HEK293T (cell line): ENCODE results near the gene PAK5.

Experiments used
- CTCF ChIA-PET: fragments of 350-600 bp; formaldehyde crosslinking; extraction: SDS; loops from one replicate; lab custom pipeline; 2021; ENCODE audit warnings: antibody characterized with exemption, inconsistent platforms; lab: Yijun Ruan, JAX
- POLR2A ChIA-PET: fragments of 350-600 bp; formaldehyde crosslinking; extraction: SDS; loops from one replicate; lab custom pipeline; 2020; ENCODE audit warnings: antibody characterized with exemption, inconsistent platforms; lab: Yijun Ruan, JAX
- DNase-seq: peaks from one replicate; pipeline ENCODE4 v3.0.0; 2012; ENCODE audit warnings: mixed read lengths; ENCODE audit errors: extremely low spot score
- ARNT ChIP-seq: fragments of 450-650 bp; IDR thresholded peaks from 2 replicates; pipeline ENCODE4 v1.6.1; 2017; ENCODE audit warnings: mild to moderate bottlenecking
- BHLHE40 ChIP-seq: fragments of 450-650 bp; IDR thresholded peaks from 2 replicates; pipeline ENCODE4 v1.6.1; 2016; ENCODE audit warnings: mild to moderate bottlenecking, moderate library complexity, borderline replicate concordance
- CTBP1 ChIP-seq: fragments of 450-650 bp; IDR thresholded peaks from 2 replicates; pipeline ENCODE4 v1.6.1; 2016; ENCODE audit warnings: borderline replicate concordance
- ELF4 ChIP-seq: fragments of 450-650 bp; IDR thresholded peaks from 2 replicates; pipeline ENCODE4 v1.6.1; 2017; ENCODE audit warnings: antibody characterized with exemption
- FOXA1 ChIP-seq: fragments of 450-650 bp; IDR thresholded peaks from 2 replicates; pipeline ENCODE4 v1.6.1; 2016; ENCODE audit warnings: mild to moderate bottlenecking
- FOXK2 ChIP-seq: fragments of 450-650 bp; IDR thresholded peaks from 2 replicates; pipeline ENCODE4 v1.6.1; 2016; ENCODE audit warnings: mild to moderate bottlenecking
- FOXM1 ChIP-seq: fragments of 450-650 bp; IDR thresholded peaks from 2 replicates; pipeline ENCODE4 v1.6.1; 2017; ENCODE audit warnings: mild to moderate bottlenecking, borderline replicate concordance
- HDGF ChIP-seq: fragments of 450-650 bp; IDR thresholded peaks from 2 replicates; pipeline ENCODE4 v1.6.1; 2017; ENCODE audit warnings: antibody characterized with exemption, borderline replicate concordance
- L3MBTL2 ChIP-seq: fragments of 450-650 bp; conservative IDR thresholded peaks from 2 replicates; pipeline ENCODE4 v1.6.1; 2016; ENCODE audit warnings: mild to moderate bottlenecking
- LEF1 ChIP-seq: fragments of 450-650 bp; IDR thresholded peaks from 2 replicates; pipeline ENCODE4 v1.6.1; 2017; ENCODE audit warnings: mild to moderate bottlenecking, borderline replicate concordance
- NFRKB ChIP-seq: fragments of 450-650 bp; IDR thresholded peaks from 2 replicates; pipeline ENCODE4 v1.6.1; 2016; ENCODE audit warnings: mild to moderate bottlenecking, moderate library complexity
- PKNOX1 ChIP-seq: fragments of 450-650 bp; IDR thresholded peaks from 2 replicates; pipeline ENCODE4 v1.6.1; 2016
- SP1 ChIP-seq: fragments of 450-650 bp; IDR thresholded peaks from 2 replicates; pipeline ENCODE4 v1.6.1; 2017
- SUZ12 ChIP-seq: fragments of 450-650 bp; IDR thresholded peaks from 2 replicates; pipeline ENCODE4 v1.6.1; 2016; ENCODE audit warnings: mild to moderate bottlenecking
- TARDBP ChIP-seq: fragments of 450-650 bp; IDR thresholded peaks from 2 replicates; pipeline ENCODE4 v1.6.1; 2016
- ZNF384 ChIP-seq: fragments of 450-650 bp; IDR thresholded peaks from 2 replicates; pipeline ENCODE4 v1.6.1; 2016

Gene PAK5

GRCh38 chr20:9867196-9867980 is 28.5 kb upstream of the PAK5 start:
- DNase-seq: no peak
- ChIA-PET CTCF (no interaction called here), POLR2A (no interaction called here)
- TF ChIP-seq SP1: no peak
- TF ChIP-seq ELF4: no peak
- TF ChIP-seq LEF1: no peak
- no peak for TF ChIP-seq SUZ12
- TF ChIP-seq TARDBP: no peak
- TF ChIP-seq PKNOX1: no peak
- TF ChIP-seq NFRKB: no peak
- TF ChIP-seq ZNF384: no peak
- TF ChIP-seq FOXK2: no peak
- TF ChIP-seq FOXM1: no peak
- TF ChIP-seq L3MBTL2: no peak
- no peak for TF ChIP-seq FOXA1
- TF ChIP-seq ARNT: no peak
- no peak for TF ChIP-seq CTBP1

GRCh38 chr20:9852566-9852965 is 13.7 kb upstream of the PAK5 start:
- TF ChIP-seq FOXK2 (no peak), ARNT (no peak), FOXA1 (no peak), HDGF (no peak), CTBP1 (no peak), L3MBTL2 (no peak), PKNOX1 (no peak), SP1 (no peak), FOXM1 (no peak), LEF1 (no peak)
- no peak for DNase-seq
- CTCF ChIA-PET: no interaction called here
- POLR2A ChIA-PET: no interaction called here

- ChIA-PET CTCF (interaction anchor here (0.6 to 1.6 kb wide), 2 partner anchors 11 to 222 kb away, joined by 3 read pairs; no protein-coding TSS in a partner anchor), POLR2A (no interaction called here)
- DNase-seq: no peak
- no peak for TF ChIP-seq FOXA1
- no peak for TF ChIP-seq FOXK2
- no peak for TF ChIP-seq NFRKB
- TF ChIP-seq FOXM1: no peak
- TF ChIP-seq LEF1: no peak
- no peak for TF ChIP-seq BHLHE40
- no peak for TF ChIP-seq ELF4
- TF ChIP-seq TARDBP: no peak
- no peak for TF ChIP-seq SUZ12
- no peak for TF ChIP-seq ARNT
- no peak for TF ChIP-seq HDGF
- no peak for TF ChIP-seq CTBP1
- no peak for TF ChIP-seq SP1
These were observed 750 bp upstream of the PAK5 start for GRCh38 chr20:9839626-9840025.

GRCh38 chr20:9838035-9838377 is 870 bp downstream of the PAK5 start:
- ChIA-PET POLR2A (no interaction called here), CTCF (interaction anchor here (1.6 to 1.8 kb wide), 2 partner anchors 10 to 220 kb away, joined by 3 to 4 read pairs; no protein-coding TSS in a partner anchor)
- DNase-seq: peak; percentile 11
- no peak for TF ChIP-seq ZNF384
- no peak for TF ChIP-seq HDGF
- no peak for TF ChIP-seq FOXK2
- TF ChIP-seq L3MBTL2: no peak
- no peak for TF ChIP-seq NFRKB
- TF ChIP-seq SUZ12: no peak
- no peak for TF ChIP-seq LEF1
- TF ChIP-seq CTBP1: no peak
- no peak for TF ChIP-seq ARNT
- no peak for TF ChIP-seq FOXA1

GRCh38 chr20:9837634-9838033 is 1.2 kb downstream of the PAK5 start:
- ChIA-PET CTCF (interaction anchor here (1.8 kb wide), 1 partner anchor 10 kb away, joined by 4 read pairs; no protein-coding TSS in a partner anchor), POLR2A (no interaction called here)
- TF ChIP-seq HDGF: no peak
- no peak for DNase-seq

GRCh38 chr20:9835302-9835701 is 3.6 kb downstream of the PAK5 start:
- ChIA-PET CTCF (no interaction called here), POLR2A (no interaction called here)
- TF ChIP-seq SUZ12 (no peak), L3MBTL2 (no peak), FOXA1 (no peak), ELF4 (no peak), TARDBP (no peak), PKNOX1 (no peak), NFRKB (no peak), CTBP1 (no peak), FOXM1 (no peak), HDGF (no peak), BHLHE40 (no peak), ARNT (no peak), FOXK2 (no peak), LEF1 (no peak), SP1 (no peak), ZNF384 (no peak)

More at GRCh38 chr20:9835302-9835701, 3.6 kb downstream of the PAK5 start:
- no peak for DNase-seq
